ENCODE data around the gene SIMC1. TPM values are rescaled to one million over a fixed set of nuclear protein-coding genes. Genes with fewer than 3 reads are reported as not detected.

Gene SIMC1
- total RNA-seq, 2 experiments from 2014 or later = 24.0 to 27.6 TPM

- CTCF ChIA-PET = no interaction called here
- Mint-ChIP-seq H3K27ac (no peak overlapping the region), H3K27me3 (no peaks in the 10 kb centered on the region), H3K4me1 (peaks cover 9% of the 10 kb centered on the region), H3K4me3 (no peak overlapping the region), H3K36me3 (ENCODE audit: low read depth) (peaks cover 24% of the 10 kb centered on the region), H3K9me3 (ENCODE audit: low read depth) (no peaks in the 10 kb centered on the region)
- no peak for DNase-seq
- intact Hi-C loops (cut with DNase I, micrococcal nuclease) = loop anchor here in 1 of 2 experiments (10.0 kb wide), 1 partner anchor 985 kb away; the partner anchor contains the start of genes LMAN2 and RGS14
- POLR2A ChIA-PET = interaction anchor here (0.7 kb wide), 1 partner anchor 1824 kb away, joined by 4 read pairs; no protein-coding TSS in a partner anchor
- ATAC-seq = no peak
Observed at GRCh38 chr5:176369934-176370711, 131.9 kb downstream of the SIMC1 start.

GRCh38 chr5:176371621-176372539 is 133.7 kb downstream of the SIMC1 start:
- Mint-ChIP-seq H3K27ac (no peak overlapping the region), H3K4me1 (peaks cover 5% of the 10 kb centered on the region), H3K27me3 (no peaks in the 10 kb centered on the region), H3K9me3 (ENCODE audit: low read depth) (no peaks in the 10 kb centered on the region), H3K36me3 (ENCODE audit: low read depth) (peaks cover 27% of the 10 kb centered on the region), H3K4me3 (no peak overlapping the region)
- CTCF ChIA-PET = interaction anchor here (0.5 to 1.2 kb wide), 5 partner anchors 10 to 645 kb away, joined by 3 to 4 read pairs (median 3); partner anchors contain the start of gene KIAA1191
- DNase-seq (no peak), ATAC-seq (no peak)
- POLR2A ChIA-PET = no interaction called here
- intact Hi-C loops (cut with DNase I, micrococcal nuclease) = no loop called here

- DNase-seq = no peak
- Mint-ChIP-seq H3K36me3 (ENCODE audit: low read depth) (peaks cover 19% of the 10 kb centered on the region), H3K27ac (no peak overlapping the region), H3K4me3 (no peak overlapping the region), H3K9me3 (ENCODE audit: low read depth) (no peaks in the 10 kb centered on the region), H3K27me3 (no peaks in the 10 kb centered on the region), H3K4me1 (no peaks in the 10 kb centered on the region)
- no peak for ATAC-seq
- intact Hi-C loops (cut with DNase I, micrococcal nuclease) = no loop called here
- CTCF ChIA-PET = interaction anchor here (0.8 to 1.2 kb wide), 2 partner anchors 12 to 13 kb away, joined by 3 to 4 read pairs; partner anchors contain the start of gene KIAA1191
- POLR2A ChIA-PET = no interaction called here
Observed at GRCh38 chr5:176373100-176373818, 135.0 kb downstream of the SIMC1 start.

- ATAC-seq (no peak), DNase-seq (no peak)
- Mint-ChIP-seq H3K4me3 (no peak overlapping the region), H3K27me3 (no peaks in the 10 kb centered on the region), H3K9me3 (ENCODE audit: low read depth) (no peaks in the 10 kb centered on the region), H3K4me1 (peaks cover 3% of the 10 kb centered on the region), H3K36me3 (ENCODE audit: low read depth) (peaks cover 57% of the 10 kb centered on the region), H3K27ac (no peak overlapping the region)
- ChIA-PET CTCF (interaction anchor here (0.5 to 0.7 kb wide), 2 partner anchors 8 to 15 kb away, joined by 3 read pairs; partner anchors contain the start of genes HIGD2A and NOP16), POLR2A (no interaction called here)
- intact Hi-C loops (cut with DNase I, micrococcal nuclease) = no loop called here
Observed at GRCh38 chr5:176379881-176380280, 141.7 kb downstream of the SIMC1 start.

- ChIA-PET POLR2A (no interaction called here), CTCF (interaction anchor here (0.6 to 1.1 kb wide), 3 partner anchors 9 to 19 kb away, joined by 3 to 4 read pairs (median 3); partner anchors contain the start of gene KIAA1191)
- no peak overlapping the region for H3K27ac Mint-ChIP-seq
- no peak for ATAC-seq
- H3K4me3 Mint-ChIP-seq = no peak overlapping the region
- H3K36me3 Mint-ChIP-seq (ENCODE audit: low read depth) = peaks cover 62% of the 10 kb centered on the region
- H3K9me3 Mint-ChIP-seq (ENCODE audit: low read depth) = no peaks in the 10 kb centered on the region
- DNase-seq = no peak
- intact Hi-C loops (cut with DNase I, micrococcal nuclease) = no loop called here
- H3K4me1 Mint-ChIP-seq = peaks cover 18% of the 10 kb centered on the region
- H3K27me3 Mint-ChIP-seq = no peaks in the 10 kb centered on the region
Observed at GRCh38 chr5:176381423-176381822, 143.2 kb downstream of the SIMC1 start.

GRCh38 chr5:176381979-176382378 is 143.8 kb downstream of the SIMC1 start:
- no peak for ATAC-seq
- ChIA-PET CTCF (interaction anchor here (1.1 kb wide), 1 partner anchor 13 kb away, joined by 4 read pairs; no protein-coding TSS in a partner anchor), POLR2A (no interaction called here)
- H3K4me3 Mint-ChIP-seq = no peak overlapping the region
- peaks cover 67% of the 10 kb centered on the region for H3K36me3 Mint-ChIP-seq (ENCODE audit: low read depth)
- H3K27me3 Mint-ChIP-seq = no peaks in the 10 kb centered on the region
- H3K27ac Mint-ChIP-seq = no peak overlapping the region
- intact Hi-C loops (cut with DNase I, micrococcal nuclease) = no loop called here
- H3K4me1 Mint-ChIP-seq = peaks cover 23% of the 10 kb centered on the region
- no peak for DNase-seq
- no peaks in the 10 kb centered on the region for H3K9me3 Mint-ChIP-seq (ENCODE audit: low read depth)

- Mint-ChIP-seq H3K4me1 (peaks cover 27% of the 10 kb centered on the region), H3K9me3 (ENCODE audit: low read depth) (no peaks in the 10 kb centered on the region), H3K27ac (no peak overlapping the region), H3K36me3 (ENCODE audit: low read depth) (peaks cover 72% of the 10 kb centered on the region), H3K4me3 (no peak overlapping the region), H3K27me3 (no peaks in the 10 kb centered on the region)
- intact Hi-C loops (cut with DNase I, micrococcal nuclease) = no loop called here
- ATAC-seq (no peak), DNase-seq (no peak)
- ChIA-PET CTCF (no interaction called here), POLR2A (no interaction called here)
Observed at GRCh38 chr5:176382721-176383120, 144.5 kb downstream of the SIMC1 start.

GRCh38 chr5:176383248-176383905 is 145.2 kb downstream of the SIMC1 start:
- POLR2A ChIA-PET = no interaction called here
- ATAC-seq (no peak), DNase-seq (no peak)

GRCh38 chr5:176383961-176384360 is 145.7 kb downstream of the SIMC1 start:
- ChIA-PET CTCF (no interaction called here), POLR2A (no interaction called here)
- H3K27ac Mint-ChIP-seq = no peak overlapping the region
- H3K9me3 Mint-ChIP-seq (ENCODE audit: low read depth) = no peaks in the 10 kb centered on the region
- ATAC-seq = no peak
- no peak for DNase-seq
- peaks cover 78% of the 10 kb centered on the region for H3K36me3 Mint-ChIP-seq (ENCODE audit: low read depth)
- no peak overlapping the region for H3K4me3 Mint-ChIP-seq
- intact Hi-C loops (cut with DNase I, micrococcal nuclease) = no loop called here
- peaks cover 27% of the 10 kb centered on the region for H3K4me1 Mint-ChIP-seq
- no peaks in the 10 kb centered on the region for H3K27me3 Mint-ChIP-seq

More at GRCh38 chr5:176383248-176383905, 145.2 kb downstream of the SIMC1 start:
- Mint-ChIP-seq H3K4me3 (no peak overlapping the region), H3K27me3 (no peaks in the 10 kb centered on the region), H3K36me3 (ENCODE audit: low read depth) (peaks cover 77% of the 10 kb centered on the region), H3K9me3 (ENCODE audit: low read depth) (no peaks in the 10 kb centered on the region), H3K27ac (no peak overlapping the region), H3K4me1 (peaks cover 27% of the 10 kb centered on the region)
- CTCF ChIA-PET = no interaction called here
- intact Hi-C loops (cut with DNase I, micrococcal nuclease) = no loop called here

- DNase-seq (no peak), ATAC-seq (no peak)
- peaks cover 76% of the 10 kb centered on the region for H3K36me3 Mint-ChIP-seq (ENCODE audit: low read depth)
- peaks cover 27% of the 10 kb centered on the region for H3K4me1 Mint-ChIP-seq
- H3K9me3 Mint-ChIP-seq (ENCODE audit: low read depth) = no peaks in the 10 kb centered on the region
- H3K4me3 Mint-ChIP-seq = no peak overlapping the region
- ChIA-PET POLR2A (no interaction called here), CTCF (interaction anchor here (0.6 kb wide), 1 partner anchor 909 kb away, joined by 5 read pairs; no protein-coding TSS in a partner anchor)
- no peaks in the 10 kb centered on the region for H3K27me3 Mint-ChIP-seq
- H3K27ac Mint-ChIP-seq = no peak overlapping the region
- intact Hi-C loops (cut with DNase I, micrococcal nuclease) = no loop called here
Observed at GRCh38 chr5:176384366-176384930, 146.2 kb downstream of the SIMC1 start.
